HFF-Myc (cell line): Measurements from ENCODE around the gene PRPF4.

ENCODE experiments used
- DNase-seq: peaks from one replicate; pipeline ENCODE4 v3.0.0-alpha.2; 2011; ENCODE audit warnings: low read depth; ENCODE audit errors: extremely low read depth
- H3K4me3 ChIP-seq: replicated peaks from 2 replicates; pipeline ENCODE4 v1.5.1; 2011; ENCODE audit warnings: low read depth, mild to moderate bottlenecking, control low read depth, low read length
- CTCF ChIP-seq: IDR thresholded peaks from 2 replicates; pipeline ENCODE4 v1.5.1; 2012; ENCODE audit warnings: mild to moderate bottlenecking, low read depth, low read length, control low read depth; ENCODE audit errors: missing control alignments

Gene PRPF4

GRCh38 chr9:113320051-113320450 lies 44.6 kb downstream of the PRPF4 start:
- TF ChIP-seq CTCF: no peak
- H3K4me3 ChIP-seq: no peak overlapping the region
- DNase-seq: no peak

- DNase-seq: no peak
- H3K4me3 ChIP-seq: no peak overlapping the region
- TF ChIP-seq CTCF: no peak
Observed at GRCh38 chr9:113322671-113323070, 47.2 kb downstream of the PRPF4 start.

GRCh38 chr9:113326230-113326629 lies 50.8 kb downstream of the PRPF4 start:
- no peak for DNase-seq
- no peak overlapping the region for H3K4me3 ChIP-seq
- no peak for TF ChIP-seq CTCF

GRCh38 chr9:113328045-113328782 lies 52.8 kb downstream of the PRPF4 start:
- DNase-seq: no peak
- TF ChIP-seq CTCF: no peak
- no peak overlapping the region for H3K4me3 ChIP-seq

GRCh38 chr9:113331780-113332179 lies 56.3 kb downstream of the PRPF4 start:
- no peak overlapping the region for H3K4me3 ChIP-seq
- TF ChIP-seq CTCF: no peak
- DNase-seq: no peak

- DNase-seq: no peak
- TF ChIP-seq CTCF: no peak
- H3K4me3 ChIP-seq: no peak overlapping the region
Observed at GRCh38 chr9:113337714-113338113, 62.3 kb downstream of the PRPF4 start.
